ENCODE data around the gene EXD2. TPM values are rescaled to one million over a fixed set of nuclear protein-coding genes. Genes with fewer than 3 reads are reported as not detected.

Gene EXD2
- total and polyA plus RNA-seq, 2 of the 13 experiments (the other 11 are each of a cell fraction or from before 2014, with no cell fraction given): 9.5 to 15.1 TPM

DNA sequence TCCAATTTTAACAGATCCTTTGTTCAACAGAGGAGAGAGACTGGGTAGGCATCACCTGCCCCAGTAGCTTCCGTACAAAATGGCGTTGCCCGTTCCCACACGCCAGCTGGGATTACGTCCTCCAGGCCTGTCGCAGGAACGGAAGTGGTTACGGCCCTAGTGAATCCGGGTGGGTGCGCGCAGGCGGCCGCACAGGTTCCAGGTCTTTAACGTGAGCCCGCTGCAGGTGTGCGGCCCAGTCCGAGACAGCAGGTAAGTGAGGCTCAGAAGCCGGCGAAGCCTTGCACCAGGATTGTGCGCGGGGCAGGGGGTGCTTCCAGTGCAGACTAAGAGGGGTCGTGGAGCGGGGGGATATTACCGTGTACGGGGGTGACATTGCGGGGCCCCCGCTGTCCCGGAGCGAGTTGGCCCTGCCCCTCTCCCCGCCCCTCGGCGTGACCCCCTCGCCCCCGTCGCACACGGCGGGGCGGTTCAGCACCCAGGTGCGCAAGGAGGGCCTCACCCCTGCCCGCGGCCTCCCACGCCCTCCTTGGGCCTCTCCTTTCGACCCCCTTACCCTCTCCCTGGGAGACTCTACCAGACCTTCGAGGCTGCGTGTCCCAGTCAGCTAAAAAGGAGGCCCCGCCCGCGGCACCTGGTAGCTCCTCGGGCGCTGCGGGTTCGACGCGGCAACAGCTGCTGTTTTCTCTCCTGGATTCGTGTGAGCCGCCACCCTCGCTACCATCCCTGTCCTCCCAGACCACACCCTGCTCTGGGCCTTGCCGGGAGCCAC lies at the start of gene EXD2 (continued):
- no peak for TF ChIP-seq ZNF615 (CRISPR knock-in tag; IDR thresholded peaks at IDR 0.05; ENCODE audit: borderline replicate concordance)
- TF ChIP-seq, protein P1, sequence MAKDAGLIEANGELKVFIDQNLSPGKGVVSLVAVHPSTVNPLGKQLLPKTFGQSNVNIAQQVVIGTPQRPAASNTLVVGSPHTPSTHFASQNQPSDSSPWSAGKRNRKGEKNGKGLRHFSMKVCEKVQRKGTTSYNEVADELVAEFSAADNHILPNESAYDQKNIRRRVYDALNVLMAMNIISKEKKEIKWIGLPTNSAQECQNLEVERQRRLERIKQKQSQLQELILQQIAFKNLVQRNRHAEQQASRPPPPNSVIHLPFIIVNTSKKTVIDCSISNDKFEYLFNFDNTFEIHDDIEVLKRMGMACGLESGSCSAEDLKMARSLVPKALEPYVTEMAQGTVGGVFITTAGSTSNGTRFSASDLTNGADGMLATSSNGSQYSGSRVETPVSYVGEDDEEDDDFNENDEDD (CRISPR knock-in tag; IDR thresholded peaks at IDR 0.05; ENCODE audit: borderline replicate concordance): peak; percentile 34; the same call in 1 of the 2 replicates
- TF ChIP-seq, protein P2, sequence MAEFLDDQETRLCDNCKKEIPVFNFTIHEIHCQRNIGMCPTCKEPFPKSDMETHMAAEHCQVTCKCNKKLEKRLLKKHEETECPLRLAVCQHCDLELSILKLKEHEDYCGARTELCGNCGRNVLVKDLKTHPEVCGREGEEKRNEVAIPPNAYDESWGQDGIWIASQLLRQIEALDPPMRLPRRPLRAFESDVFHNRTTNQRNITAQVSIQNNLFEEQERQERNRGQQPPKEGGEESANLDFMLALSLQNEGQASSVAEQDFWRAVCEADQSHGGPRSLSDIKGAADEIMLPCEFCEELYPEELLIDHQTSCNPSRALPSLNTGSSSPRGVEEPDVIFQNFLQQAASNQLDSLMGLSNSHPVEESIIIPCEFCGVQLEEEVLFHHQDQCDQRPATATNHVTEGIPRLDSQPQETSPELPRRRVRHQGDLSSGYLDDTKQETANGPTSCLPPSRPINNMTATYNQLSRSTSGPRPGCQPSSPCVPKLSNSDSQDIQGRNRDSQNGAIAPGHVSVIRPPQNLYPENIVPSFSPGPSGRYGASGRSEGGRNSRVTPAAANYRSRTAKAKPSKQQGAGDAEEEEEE (CRISPR knock-in tag; IDR thresholded peaks at IDR 0.05; ENCODE audit: borderline replicate concordance): no peak
- no peak for TF ChIP-seq ATAD3A (CRISPR knock-in tag; IDR thresholded peaks at IDR 0.05)
- TF ChIP-seq KDM4B (CRISPR knock-in tag; IDR thresholded peaks at IDR 0.05): no peak
- no peak for TF ChIP-seq MATR3 (CRISPR knock-in tag; IDR thresholded peaks at IDR 0.05)
- TF ChIP-seq HDAC1 (CRISPR knock-in tag; IDR thresholded peaks at IDR 0.05): peak; percentile 92
- TF ChIP-seq CAMTA2 (CRISPR knock-in tag; IDR thresholded peaks at IDR 0.05; ENCODE audit: borderline replicate concordance): no peak
- TF ChIP-seq IRF2 (CRISPR knock-in tag; IDR thresholded peaks at IDR 0.05): peak; percentile 88
- TF ChIP-seq MEIS2 (CRISPR knock-in tag; IDR thresholded peaks at IDR 0.05): peak; percentile 39; the same call in 1 of the 2 replicates
- peak; percentile 67 for TF ChIP-seq RBFOX2 (IDR thresholded peaks at IDR 0.05; ENCODE audit: low read depth, low read length)
- peak; percentile 85; the same call in 1 of the 2 replicates for TF ChIP-seq MYC (CRISPR knock-in tag; IDR thresholded peaks at IDR 0.05; ENCODE audit: borderline replicate concordance)
- peak; percentile 91 for TF ChIP-seq ZNF350 (CRISPR knock-in tag; IDR thresholded peaks at IDR 0.05; ENCODE audit: borderline replicate concordance, low read depth)
- peak; percentile 89 for TF ChIP-seq ESRRA (CRISPR knock-in tag; IDR thresholded peaks at IDR 0.05; ENCODE audit: low read depth)
- TF ChIP-seq CBX2 (IDR thresholded peaks at IDR 0.05; ENCODE audit: low read depth, low read length): no peak
- TF ChIP-seq CBX2 (CRISPR knock-in tag; IDR thresholded peaks at IDR 0.05; ENCODE audit: low read depth): no peak; the same call in 1 of the 2 replicates
- TF ChIP-seq MEF2D (CRISPR knock-in tag; IDR thresholded peaks at IDR 0.05): no peak
- TF ChIP-seq, protein P3, sequence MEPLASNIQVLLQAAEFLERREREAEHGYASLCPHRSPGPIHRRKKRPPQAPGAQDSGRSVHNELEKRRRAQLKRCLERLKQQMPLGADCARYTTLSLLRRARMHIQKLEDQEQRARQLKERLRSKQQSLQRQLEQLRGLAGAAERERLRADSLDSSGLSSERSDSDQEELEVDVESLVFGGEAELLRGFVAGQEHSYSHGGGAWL (CRISPR knock-in tag; IDR thresholded peaks at IDR 0.05): no peak
- peak; percentile 91 for TF ChIP-seq ZNF543 (CRISPR knock-in tag; IDR thresholded peaks at IDR 0.05)
- TF ChIP-seq CREB1 (IDR thresholded peaks at IDR 0.05): peak; percentile 63
- peak; percentile 86 for TF ChIP-seq CREB1 (CRISPR knock-in tag; IDR thresholded peaks at IDR 0.05)
- TF ChIP-seq, protein P4, sequence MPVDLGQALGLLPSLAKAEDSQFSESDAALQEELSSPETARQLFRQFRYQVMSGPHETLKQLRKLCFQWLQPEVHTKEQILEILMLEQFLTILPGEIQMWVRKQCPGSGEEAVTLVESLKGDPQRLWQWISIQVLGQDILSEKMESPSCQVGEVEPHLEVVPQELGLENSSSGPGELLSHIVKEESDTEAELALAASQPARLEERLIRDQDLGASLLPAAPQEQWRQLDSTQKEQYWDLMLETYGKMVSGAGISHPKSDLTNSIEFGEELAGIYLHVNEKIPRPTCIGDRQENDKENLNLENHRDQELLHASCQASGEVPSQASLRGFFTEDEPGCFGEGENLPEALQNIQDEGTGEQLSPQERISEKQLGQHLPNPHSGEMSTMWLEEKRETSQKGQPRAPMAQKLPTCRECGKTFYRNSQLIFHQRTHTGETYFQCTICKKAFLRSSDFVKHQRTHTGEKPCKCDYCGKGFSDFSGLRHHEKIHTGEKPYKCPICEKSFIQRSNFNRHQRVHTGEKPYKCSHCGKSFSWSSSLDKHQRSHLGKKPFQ (CRISPR knock-in tag; IDR thresholded peaks at IDR 0.05; ENCODE audit: insufficient replicate concordance): no peak
- TF ChIP-seq SP4 (CRISPR knock-in tag; IDR thresholded peaks at IDR 0.05): peak; percentile 72; the same call in 1 of the 2 replicates
- peak; percentile 50; the same call in 1 of the 2 replicates for TF ChIP-seq ZNF232 (CRISPR knock-in tag; IDR thresholded peaks at IDR 0.05; ENCODE audit: borderline replicate concordance)
- TF ChIP-seq ZFY (CRISPR knock-in tag; IDR thresholded peaks at IDR 0.05): peak; percentile 97
- TF ChIP-seq ZNF670 (CRISPR knock-in tag; IDR thresholded peaks at IDR 0.05; ENCODE audit: borderline replicate concordance): peak; percentile 90; the same call in 1 of the 2 replicates
- peak; percentile 70; the same call in 1 of the 2 replicates for TF ChIP-seq ZNF367 (CRISPR knock-in tag; IDR thresholded peaks at IDR 0.05; ENCODE audit: borderline replicate concordance)

Measured in HepG2 (cell line).